ENCODE results near the gene LRIG1.

Gene LRIG1

GRCh38 chr3:66370179-66370578, 130.6 kb downstream of the LRIG1 start:
- Histone ChIP-seq H3K4me1 (ENCODE audit: insufficient read depth, low read length) (peaks cover 10% of the 10 kb centered on the region), H3K27me3 (ENCODE audit: control insufficient read depth in 1 of 2, insufficient read depth in 2 of 2, low read length in 2 of 2) (no peaks in the 10 kb centered on the region), H3K27ac (ENCODE audit: low read depth, low read length) (no peak overlapping the region), H3K9ac (ENCODE audit: low read length) (no peak overlapping the region), H3K4me3 (ENCODE audit: low read depth in 1 of 2, low read length in 2 of 2) (no peak overlapping the region), H3K9me3 (ENCODE audit: low read length) (no peaks in the 10 kb centered on the region), H3K36me3 (ENCODE audit: insufficient read depth, low read length) (no peaks in the 10 kb centered on the region)

GRCh38 chr3:66367979-66368378, 132.8 kb downstream of the LRIG1 start:
- Histone ChIP-seq H3K4me1 (ENCODE audit: insufficient read depth, low read length) (peaks cover 7% of the 10 kb centered on the region), H3K27me3 (ENCODE audit: control insufficient read depth in 1 of 2, insufficient read depth in 2 of 2, low read length in 2 of 2) (no peaks in the 10 kb centered on the region), H3K4me3 (ENCODE audit: low read depth in 1 of 2, low read length in 2 of 2) (no peak overlapping the region), H3K36me3 (ENCODE audit: insufficient read depth, low read length) (no peaks in the 10 kb centered on the region), H3K9ac (ENCODE audit: low read length) (no peak overlapping the region), H3K9me3 (ENCODE audit: low read length) (no peaks in the 10 kb centered on the region), H3K27ac (ENCODE audit: low read depth, low read length) (no peak overlapping the region)

GRCh38 chr3:66366747-66367146, 134.1 kb downstream of the LRIG1 start:
- Histone ChIP-seq H3K4me3 (ENCODE audit: low read depth in 1 of 2, low read length in 2 of 2) (no peak overlapping the region), H3K27ac (ENCODE audit: low read depth, low read length) (no peak overlapping the region), H3K9me3 (ENCODE audit: low read length) (no peaks in the 10 kb centered on the region), H3K36me3 (ENCODE audit: insufficient read depth, low read length) (no peaks in the 10 kb centered on the region), H3K27me3 (ENCODE audit: control insufficient read depth in 1 of 2, insufficient read depth in 2 of 2, low read length in 2 of 2) (no peaks in the 10 kb centered on the region), H3K9ac (ENCODE audit: low read length) (no peak overlapping the region), H3K4me1 (ENCODE audit: insufficient read depth, low read length) (no peaks in the 10 kb centered on the region)

GRCh38 chr3:66365080-66365479, 135.7 kb downstream of the LRIG1 start:
- Histone ChIP-seq H3K36me3 (ENCODE audit: insufficient read depth, low read length) (no peaks in the 10 kb centered on the region), H3K4me1 (ENCODE audit: insufficient read depth, low read length) (no peaks in the 10 kb centered on the region)

GRCh38 chr3:66363148-66363547, 137.7 kb downstream of the LRIG1 start:
- Histone ChIP-seq H3K9me3 (ENCODE audit: low read length) (no peaks in the 10 kb centered on the region), H3K9ac (ENCODE audit: low read length) (no peak overlapping the region), H3K36me3 (ENCODE audit: insufficient read depth, low read length) (no peaks in the 10 kb centered on the region), H3K4me3 (ENCODE audit: low read depth in 1 of 2, low read length in 2 of 2) (no peak overlapping the region), H3K27me3 (ENCODE audit: control insufficient read depth in 1 of 2, insufficient read depth in 2 of 2, low read length in 2 of 2) (no peaks in the 10 kb centered on the region), H3K4me1 (ENCODE audit: insufficient read depth, low read length) (no peaks in the 10 kb centered on the region), H3K27ac (ENCODE audit: low read depth, low read length) (no peak overlapping the region)

More at GRCh38 chr3:66365080-66365479, 135.7 kb downstream of the LRIG1 start:
- Histone ChIP-seq H3K9ac (ENCODE audit: low read length) (no peak overlapping the region), H3K27me3 (ENCODE audit: control insufficient read depth in 1 of 2, insufficient read depth in 2 of 2, low read length in 2 of 2) (no peaks in the 10 kb centered on the region), H3K9me3 (ENCODE audit: low read length) (no peaks in the 10 kb centered on the region), H3K27ac (ENCODE audit: low read depth, low read length) (no peak overlapping the region), H3K4me3 (ENCODE audit: low read depth in 1 of 2, low read length in 2 of 2) (no peak overlapping the region)

- Histone ChIP-seq H3K4me1 (ENCODE audit: insufficient read depth, low read length) (no peaks in the 10 kb centered on the region), H3K27ac (ENCODE audit: low read depth, low read length) (no peak overlapping the region)
Observed at GRCh38 chr3:66362541-66362941, 138.3 kb downstream of the LRIG1 start.

GRCh38 chr3:66361356-66361755, 139.5 kb downstream of the LRIG1 start:
- Histone ChIP-seq H3K4me1 (ENCODE audit: insufficient read depth, low read length) (no peaks in the 10 kb centered on the region), H3K9me3 (ENCODE audit: low read length) (no peaks in the 10 kb centered on the region), H3K4me3 (ENCODE audit: low read depth in 1 of 2, low read length in 2 of 2) (no peak overlapping the region), H3K27ac (ENCODE audit: low read depth, low read length) (no peak overlapping the region), H3K36me3 (ENCODE audit: insufficient read depth, low read length) (no peaks in the 10 kb centered on the region), H3K27me3 (ENCODE audit: control insufficient read depth in 1 of 2, insufficient read depth in 2 of 2, low read length in 2 of 2) (no peaks in the 10 kb centered on the region), H3K9ac (ENCODE audit: low read length) (no peak overlapping the region)

More at GRCh38 chr3:66362541-66362941, 138.3 kb downstream of the LRIG1 start:
- Histone ChIP-seq H3K9me3 (ENCODE audit: low read length) (no peaks in the 10 kb centered on the region), H3K36me3 (ENCODE audit: insufficient read depth, low read length) (no peaks in the 10 kb centered on the region), H3K4me3 (ENCODE audit: low read depth in 1 of 2, low read length in 2 of 2) (no peak overlapping the region), H3K27me3 (ENCODE audit: control insufficient read depth in 1 of 2, insufficient read depth in 2 of 2, low read length in 2 of 2) (no peaks in the 10 kb centered on the region), H3K9ac (ENCODE audit: low read length) (no peak overlapping the region)

GRCh38 chr3:66355997-66356396, 144.8 kb downstream of the LRIG1 start:
- Histone ChIP-seq H3K4me3 (ENCODE audit: low read depth in 1 of 2, low read length in 2 of 2) (no peak overlapping the region), H3K9me3 (ENCODE audit: low read length) (no peaks in the 10 kb centered on the region), H3K27ac (ENCODE audit: low read depth, low read length) (no peak overlapping the region), H3K36me3 (ENCODE audit: insufficient read depth, low read length) (no peaks in the 10 kb centered on the region), H3K27me3 (ENCODE audit: control insufficient read depth in 1 of 2, insufficient read depth in 2 of 2, low read length in 2 of 2) (no peaks in the 10 kb centered on the region), H3K9ac (ENCODE audit: low read length) (no peak overlapping the region), H3K4me1 (ENCODE audit: insufficient read depth, low read length) (peaks cover 14% of the 10 kb centered on the region)

- H3K27me3 ChIP-seq (ENCODE audit: control insufficient read depth in 1 of 2, insufficient read depth in 2 of 2, low read length in 2 of 2): no peaks in the 10 kb centered on the region
- no peaks in the 10 kb centered on the region for H3K36me3 ChIP-seq (ENCODE audit: insufficient read depth, low read length)
- H3K27ac ChIP-seq (ENCODE audit: low read depth, low read length): no peak overlapping the region
- H3K9ac ChIP-seq (ENCODE audit: low read length): no peak overlapping the region
- no peak overlapping the region for H3K4me3 ChIP-seq (ENCODE audit: low read depth in 1 of 2, low read length in 2 of 2)
- H3K4me1 ChIP-seq (ENCODE audit: insufficient read depth, low read length): peaks cover 14% of the 10 kb centered on the region
- H3K9me3 ChIP-seq (ENCODE audit: low read length): no peaks in the 10 kb centered on the region
Observed at GRCh38 chr3:66355394-66355793, 145.4 kb downstream of the LRIG1 start.

- Histone ChIP-seq H3K4me1 (ENCODE audit: insufficient read depth, low read length) (peaks cover 14% of the 10 kb centered on the region), H3K9me3 (ENCODE audit: low read length) (no peaks in the 10 kb centered on the region), H3K9ac (ENCODE audit: low read length) (no peak overlapping the region), H3K4me3 (ENCODE audit: low read depth in 1 of 2, low read length in 2 of 2) (no peak overlapping the region), H3K27me3 (ENCODE audit: control insufficient read depth in 1 of 2, insufficient read depth in 2 of 2, low read length in 2 of 2) (no peaks in the 10 kb centered on the region), H3K27ac (ENCODE audit: low read depth, low read length) (no peak overlapping the region), H3K36me3 (ENCODE audit: insufficient read depth, low read length) (no peaks in the 10 kb centered on the region)
Observed at GRCh38 chr3:66354001-66354400, 146.8 kb downstream of the LRIG1 start.

GRCh38 chr3:66353530-66353929, 147.3 kb downstream of the LRIG1 start:
- Histone ChIP-seq H3K36me3 (ENCODE audit: insufficient read depth, low read length) (no peaks in the 10 kb centered on the region), H3K9ac (ENCODE audit: low read length) (no peak overlapping the region), H3K9me3 (ENCODE audit: low read length) (no peaks in the 10 kb centered on the region), H3K4me3 (ENCODE audit: low read depth in 1 of 2, low read length in 2 of 2) (no peak overlapping the region), H3K4me1 (ENCODE audit: insufficient read depth, low read length) (peaks cover 14% of the 10 kb centered on the region), H3K27me3 (ENCODE audit: control insufficient read depth in 1 of 2, insufficient read depth in 2 of 2, low read length in 2 of 2) (no peaks in the 10 kb centered on the region), H3K27ac (ENCODE audit: low read depth, low read length) (no peak overlapping the region)

- Histone ChIP-seq H3K4me1 (ENCODE audit: insufficient read depth, low read length) (peaks cover 14% of the 10 kb centered on the region), H3K36me3 (ENCODE audit: insufficient read depth, low read length) (no peaks in the 10 kb centered on the region), H3K9me3 (ENCODE audit: low read length) (no peaks in the 10 kb centered on the region), H3K27me3 (ENCODE audit: control insufficient read depth in 1 of 2, insufficient read depth in 2 of 2, low read length in 2 of 2) (no peaks in the 10 kb centered on the region), H3K9ac (ENCODE audit: low read length) (no peak overlapping the region), H3K4me3 (ENCODE audit: low read depth in 1 of 2, low read length in 2 of 2) (no peak overlapping the region), H3K27ac (ENCODE audit: low read depth, low read length) (no peak overlapping the region)
Observed at GRCh38 chr3:66353039-66353438, 147.8 kb downstream of the LRIG1 start.

All from muscle layer of colon (tissue), 2 donors.